GM18507 (cell line): ENCODE measurements around the gene LSP1.
"Not testable (repeated sequence)": the region's sequence is repeated elsewhere in the genome, so short reads cannot be mapped to it uniquely, and the experiment has no call there.

ENCODE experiments used
- DNase-seq: peaks from one replicate; pipeline ENCODE4 v3.0.0; 2011; ENCODE audit warnings: low read depth; ENCODE audit not compliant: insufficient read length; ENCODE audit errors: extremely low spot score
- FAIRE-seq: peaks from 2 replicates; lab custom pipeline; 2011; peaks lifted over from hg19 to GRCh38; lab: Jason Lieb, UNC

Gene LSP1

GRCh38 chr11:1852877-1853276 lies at the start of gene LSP1:
TSS of gene LSP1 (plus strand) at chr11:1853084. CDS start at chr11:1853145, 61 bp downstream.
- peak; percentile 82 for DNase-seq

GRCh38 chr11:1803246-1803645 lies 49.6 kb upstream of the LSP1 start:
- no peak for DNase-seq
- no peak for FAIRE-seq

More at GRCh38 chr11:1852877-1853276, at the start of gene LSP1:
- peak; percentile 99 for FAIRE-seq

GRCh38 chr11:1803835-1804519 lies 48.9 kb upstream of the LSP1 start:
- FAIRE-seq, DNase-seq: not testable (repeated sequence)

- no peak for DNase-seq
- no peak for FAIRE-seq
These were observed 47.4 kb upstream of the LSP1 start for GRCh38 chr11:1805525-1805924.

- DNase-seq (no peak), FAIRE-seq (no peak)
These were observed 45.5 kb upstream of the LSP1 start for GRCh38 chr11:1807264-1807995.

GRCh38 chr11:1810761-1811160 lies 42.1 kb upstream of the LSP1 start:
- DNase-seq (no peak), FAIRE-seq (no peak)

- no peak for DNase-seq
- no peak for FAIRE-seq
These were observed 40.6 kb upstream of the LSP1 start for GRCh38 chr11:1812274-1812673.

- FAIRE-seq: no peak
These were observed 40.1 kb upstream of the LSP1 start for GRCh38 chr11:1812801-1813200.

GRCh38 chr11:1813356-1813755 lies 39.5 kb upstream of the LSP1 start:
- not testable (repeated sequence) for DNase-seq, FAIRE-seq

More at GRCh38 chr11:1812801-1813200, 40.1 kb upstream of the LSP1 start:
- DNase-seq: no peak

- DNase-seq: no peak
- no peak for FAIRE-seq
These were observed 38.2 kb upstream of the LSP1 start for GRCh38 chr11:1814691-1815090.

- DNase-seq (no peak), FAIRE-seq (no peak)
These were observed 37.6 kb upstream of the LSP1 start for GRCh38 chr11:1815311-1815710.

- DNase-seq: no peak
- no peak for FAIRE-seq
These were observed 37.1 kb upstream of the LSP1 start for GRCh38 chr11:1815751-1816150.

GRCh38 chr11:1817000-1817399 lies 35.9 kb upstream of the LSP1 start:
- FAIRE-seq (no peak), DNase-seq (no peak)

- DNase-seq (no peak), FAIRE-seq (no peak)
These were observed 35.4 kb upstream of the LSP1 start for GRCh38 chr11:1817511-1817910.

- FAIRE-seq (no peak), DNase-seq (no peak)
These were observed 33.8 kb upstream of the LSP1 start for GRCh38 chr11:1819074-1819473.

- DNase-seq (no peak), FAIRE-seq (no peak)
These were observed 32.2 kb upstream of the LSP1 start for GRCh38 chr11:1820463-1821325.

- DNase-seq: no peak
- FAIRE-seq: no peak
These were observed 31.3 kb upstream of the LSP1 start for GRCh38 chr11:1821562-1821961.

GRCh38 chr11:1822648-1823375 lies 30.1 kb upstream of the LSP1 start:
- FAIRE-seq (no peak), DNase-seq (no peak)

- DNase-seq (no peak), FAIRE-seq (no peak)
These were observed 29.3 kb upstream of the LSP1 start for GRCh38 chr11:1823376-1824220.
